HG02938 (cell line): ENCODE data around the gene ANO1.

Source experiments
- ATAC-seq: cut with Tn5 transposase; IDR thresholded peaks from one replicate; pipeline ENCODE4 v1.9.1; 2021; ENCODE audit warnings: mild to moderate bottlenecking, moderate library complexity; ENCODE audit not compliant: unreplicated experiment

Gene ANO1

DNA sequence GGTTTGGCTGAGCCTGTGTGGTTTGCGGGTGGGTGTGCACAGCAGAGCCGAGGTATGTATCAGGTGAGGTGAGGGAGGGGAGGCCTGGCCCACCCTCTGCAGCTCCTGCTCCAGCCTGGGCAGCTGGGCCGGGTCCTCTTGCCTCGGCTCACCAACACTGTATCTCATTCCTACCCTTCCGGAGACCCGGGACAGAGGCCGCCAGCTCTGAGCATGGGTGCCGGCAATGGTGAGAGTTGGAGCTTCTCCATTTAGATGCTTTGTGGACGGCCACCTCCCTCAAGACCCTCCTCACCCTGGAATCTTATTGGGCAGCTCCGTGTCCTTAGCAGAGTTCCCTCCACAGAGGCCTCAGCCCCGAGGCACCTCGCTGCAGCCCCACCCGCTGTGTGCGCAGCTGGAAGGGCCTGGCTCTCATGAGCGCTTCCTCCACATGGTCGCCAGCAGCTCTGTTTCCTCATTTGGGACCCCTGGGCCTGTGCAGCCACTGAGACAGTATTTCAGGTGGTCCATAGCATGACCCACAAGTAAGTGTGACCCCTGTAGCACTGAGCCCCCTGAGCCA, 55.7 kb downstream of the ANO1 start:
- no peak for ATAC-seq

DNA sequence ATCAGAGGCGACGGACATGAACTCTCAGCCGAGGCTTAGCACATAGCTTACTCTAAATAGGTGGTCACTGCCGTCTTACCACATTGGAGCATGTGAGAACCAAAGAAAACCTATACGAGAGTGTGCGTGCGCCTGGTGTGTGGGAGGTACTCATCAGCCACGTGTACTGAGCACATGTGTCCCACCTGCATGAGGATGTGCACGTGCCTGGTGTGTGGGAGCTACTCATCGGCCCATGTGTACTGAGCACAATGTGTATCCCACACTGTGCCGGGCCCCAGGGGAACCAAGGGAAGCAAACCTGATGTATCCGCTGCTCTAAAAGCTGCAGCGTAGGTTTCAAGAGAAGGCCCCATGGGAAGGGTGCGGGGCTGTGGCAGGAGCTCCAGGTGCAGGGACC, 56.4 kb downstream of the ANO1 start:
- no peak for ATAC-seq

DNA sequence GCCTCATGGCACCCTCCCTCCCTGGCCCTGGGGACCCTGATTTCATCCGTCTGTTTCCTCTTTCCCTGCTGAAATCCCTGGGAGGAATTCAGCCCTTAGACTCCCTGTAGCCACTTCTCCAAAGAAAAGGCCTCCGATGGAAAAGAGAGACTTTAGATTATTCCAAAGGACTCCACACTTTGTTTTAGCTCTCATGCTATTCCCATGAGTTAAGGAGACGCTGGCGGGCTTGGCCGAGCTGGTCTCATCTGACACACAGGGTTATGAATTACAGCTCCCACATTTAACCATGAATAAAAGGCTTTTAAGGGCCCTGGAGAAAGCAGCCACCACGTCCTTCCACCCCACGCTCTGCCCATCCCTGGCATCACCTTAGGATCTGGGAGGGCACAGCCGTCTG, 57.0 kb downstream of the ANO1 start:
- ATAC-seq, result no peak

DNA sequence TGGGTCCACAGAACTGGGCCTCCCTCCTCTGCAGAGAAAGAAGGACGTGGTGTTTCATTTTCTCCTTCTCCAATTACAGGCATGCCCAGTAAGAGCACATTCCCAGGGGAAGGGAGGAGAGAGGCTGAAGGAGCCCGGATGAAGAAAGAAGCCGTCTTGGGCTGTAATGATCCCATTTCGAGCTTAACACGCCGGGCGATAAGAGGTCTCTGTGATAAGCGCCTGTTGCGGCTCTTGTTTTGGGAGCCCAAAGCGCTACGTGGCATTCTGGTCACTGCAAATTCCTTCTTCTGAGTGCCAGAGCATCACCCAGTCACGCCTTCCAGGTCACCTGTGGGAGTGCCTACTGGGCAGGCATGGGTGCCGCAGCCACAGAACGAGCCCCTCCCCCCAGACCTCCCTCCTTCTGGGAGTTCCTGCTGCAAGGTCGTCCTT, 57.5 kb downstream of the ANO1 start:
- ATAC-seq, result no peak

DNA sequence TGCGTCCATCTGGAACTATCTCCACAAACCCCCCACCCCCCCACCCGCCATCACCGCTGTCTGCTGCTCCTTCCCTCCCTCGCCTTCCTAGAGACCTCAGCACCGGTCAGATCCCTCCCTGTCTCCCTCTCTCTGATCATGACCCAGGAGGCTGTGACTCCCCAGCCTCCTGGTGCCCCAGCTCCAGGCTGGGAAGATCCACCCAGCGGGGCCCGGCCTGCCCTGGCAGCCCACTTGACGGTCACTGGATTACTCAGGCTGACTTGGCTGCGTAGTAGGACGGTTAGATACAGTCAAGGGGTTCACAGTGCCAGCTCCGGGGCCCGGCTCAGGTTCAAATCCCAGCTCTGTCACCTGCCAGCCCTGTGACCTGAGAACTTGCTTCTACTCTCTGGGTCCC, 59.3 kb downstream of the ANO1 start:
- ATAC-seq, result no peak

DNA sequence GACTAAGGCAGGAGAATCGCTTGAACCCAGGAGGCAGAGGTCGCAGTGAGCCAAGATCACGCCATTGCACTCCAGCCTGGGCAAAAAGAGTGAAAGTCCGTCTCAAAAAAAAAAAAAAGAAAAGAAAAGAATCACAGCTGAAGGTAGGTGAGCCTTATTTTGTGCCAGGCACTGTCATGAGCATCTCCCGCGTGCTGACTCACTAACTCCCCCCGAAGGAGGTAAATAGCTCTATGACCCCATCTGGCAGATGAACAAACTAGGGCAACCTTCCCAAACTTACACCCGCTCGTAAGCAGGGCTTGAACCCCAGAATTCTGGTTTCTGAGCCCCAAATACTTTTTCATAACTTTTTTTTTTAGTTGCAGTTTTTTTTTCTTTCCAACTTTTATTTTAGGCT, 60.3 kb downstream of the ANO1 start:
- ATAC-seq, result no peak

DNA sequence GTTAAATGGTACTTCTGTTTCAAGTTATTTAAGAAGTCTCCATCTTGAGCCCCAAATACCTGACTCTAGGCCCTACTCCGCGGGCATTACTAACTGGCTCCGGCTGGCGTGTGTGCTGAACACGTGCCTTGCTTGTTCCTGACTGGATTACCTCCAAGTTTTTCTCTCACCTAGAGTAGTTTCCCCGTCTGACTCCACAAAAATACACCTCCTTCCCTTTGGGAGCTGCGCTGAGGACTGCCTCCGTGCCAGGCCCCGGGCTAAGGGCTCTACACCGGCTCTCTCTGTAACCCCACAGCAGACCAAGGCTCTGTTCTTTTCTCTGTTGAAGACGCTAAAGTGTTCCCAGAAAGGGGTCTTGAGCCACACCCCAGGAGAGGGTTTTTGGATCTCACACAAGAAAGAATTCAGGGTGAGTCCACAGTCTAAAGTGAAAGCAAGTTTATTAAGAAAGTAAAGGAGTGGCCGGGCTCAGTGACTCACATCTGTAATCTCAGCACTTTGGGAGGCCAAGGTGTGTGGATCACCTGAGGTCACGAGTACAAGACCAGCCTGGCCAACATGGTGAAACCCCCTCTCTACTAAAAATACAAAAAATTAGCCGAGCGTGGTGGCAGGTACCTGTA, 61.8 kb downstream of the ANO1 start:
- no peak for ATAC-seq

DNA sequence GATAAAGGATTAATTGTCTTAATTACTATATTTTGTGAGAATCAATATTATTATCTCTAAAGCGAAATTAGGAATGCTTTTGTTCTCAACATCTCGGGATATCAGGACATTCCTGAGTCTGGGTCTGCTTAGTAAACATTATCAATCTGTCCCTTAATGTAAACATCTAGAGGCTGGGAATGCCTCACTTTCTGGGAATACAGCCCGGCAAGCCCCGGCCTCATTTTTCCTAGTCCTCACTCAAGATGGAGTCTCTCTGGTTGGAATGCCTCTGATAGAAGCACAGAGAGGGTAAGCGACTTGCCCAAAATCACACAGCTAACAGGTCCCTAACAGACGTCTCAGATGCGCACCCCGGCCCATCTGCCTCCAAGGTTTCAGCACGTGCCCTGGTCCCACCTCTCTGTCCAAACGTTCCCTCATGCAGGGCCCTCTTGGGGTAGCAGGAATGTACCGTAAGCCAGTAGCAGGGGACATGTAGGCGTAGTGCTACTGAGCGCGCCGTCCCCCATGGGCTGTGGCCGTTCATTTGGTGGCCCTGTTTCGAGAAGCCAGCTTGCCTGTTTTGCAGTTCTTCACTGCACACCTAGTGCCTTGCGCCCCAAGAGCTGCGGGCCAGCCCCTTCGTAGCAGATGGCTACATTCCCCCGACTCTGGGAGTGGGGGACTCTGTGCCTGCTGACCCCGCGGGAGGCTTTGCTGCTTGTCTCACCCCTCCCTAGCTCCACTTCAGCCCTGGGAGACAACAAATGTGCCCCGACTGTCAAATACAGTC, 62.8 kb downstream of the ANO1 start:
- no peak for ATAC-seq

DNA sequence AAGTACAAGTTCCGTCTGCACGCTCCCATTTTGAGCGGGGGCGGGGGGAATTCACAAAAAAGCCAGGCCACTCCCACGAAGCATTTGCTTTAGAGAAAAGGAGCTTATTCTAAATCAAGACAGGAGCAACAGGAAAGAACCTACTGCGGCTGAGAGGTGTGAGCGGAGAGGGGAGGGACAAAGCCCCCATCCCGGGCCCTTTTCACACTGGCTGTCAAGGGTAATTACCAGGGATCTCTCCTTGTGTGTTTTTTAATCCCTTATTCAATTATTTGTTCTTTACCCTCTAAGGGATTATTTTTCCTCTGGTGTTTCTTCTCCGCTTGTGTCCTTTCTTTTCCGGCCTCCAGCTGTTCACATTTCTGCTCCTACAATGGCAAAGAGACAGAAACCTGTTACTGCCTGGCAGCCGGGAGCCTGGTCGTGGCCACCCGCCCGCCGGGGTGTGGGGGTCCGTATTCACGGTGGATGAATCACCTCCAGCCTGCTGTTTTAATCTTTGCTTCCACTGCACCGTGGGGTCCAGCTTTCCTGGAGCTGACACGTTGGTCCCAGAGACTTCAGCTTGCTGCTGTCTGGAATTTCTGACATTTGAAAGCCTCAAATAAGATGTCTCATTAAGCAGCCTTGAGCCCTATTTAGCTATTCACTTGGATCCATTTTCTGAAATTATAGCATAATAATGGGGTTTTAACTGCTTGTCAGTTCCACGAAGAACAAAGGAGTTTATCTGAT, 63.5 kb downstream of the ANO1 start:
- ATAC-seq, result no peak

DNA sequence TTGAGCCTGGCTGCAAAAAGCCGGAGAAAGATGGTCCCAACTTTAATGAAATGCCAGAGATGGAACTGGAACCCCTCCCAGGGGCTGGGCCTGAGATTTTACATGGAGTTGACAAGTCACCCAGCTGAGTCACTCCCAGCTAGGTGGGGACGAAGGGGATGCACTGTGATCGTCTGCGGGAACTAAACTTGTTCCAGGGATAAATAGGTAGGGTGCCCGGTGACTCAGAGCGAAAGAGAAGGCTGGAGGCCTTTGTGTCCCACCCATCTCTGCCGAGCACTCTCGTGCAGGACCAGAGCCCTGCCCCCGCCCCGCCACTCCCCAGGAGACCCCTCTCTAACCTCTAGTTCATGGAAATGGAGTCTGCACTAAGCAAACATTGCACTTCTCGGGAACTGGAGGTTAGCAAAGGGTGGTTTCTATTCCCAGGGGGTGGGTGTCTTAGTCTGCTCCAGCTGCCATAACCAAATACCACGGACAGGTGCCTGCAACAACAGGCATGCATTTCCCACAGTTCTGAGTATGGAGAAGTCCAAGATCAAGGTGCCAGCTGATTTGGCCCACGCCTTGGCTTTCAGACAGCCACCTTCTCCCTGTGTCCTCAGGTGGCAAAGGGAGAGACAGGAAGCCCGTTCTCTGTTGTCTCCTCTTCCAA, 64.2 kb downstream of the ANO1 start:
- ATAC-seq, result no peak

DNA sequence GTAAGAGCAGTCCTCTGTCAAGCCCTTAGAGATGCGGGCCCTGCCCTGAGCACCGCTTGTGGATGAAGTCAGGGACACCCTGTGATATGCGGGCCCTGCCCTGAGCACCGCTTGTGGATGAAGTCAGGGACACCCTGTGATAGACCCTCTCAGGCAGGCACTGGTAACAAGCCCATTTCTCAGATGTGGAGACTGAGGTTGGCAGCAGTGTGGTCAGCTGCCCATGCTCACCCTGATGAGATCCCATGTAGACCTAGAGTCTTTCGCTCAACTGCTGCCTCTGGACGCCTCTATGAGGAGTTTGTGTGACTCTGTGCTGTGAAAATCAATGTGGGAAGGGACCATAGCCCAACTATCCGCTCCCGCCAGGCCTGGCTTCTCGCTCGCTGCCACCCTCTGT, 66.1 kb downstream of the ANO1 start:
- ATAC-seq, result no peak

DNA sequence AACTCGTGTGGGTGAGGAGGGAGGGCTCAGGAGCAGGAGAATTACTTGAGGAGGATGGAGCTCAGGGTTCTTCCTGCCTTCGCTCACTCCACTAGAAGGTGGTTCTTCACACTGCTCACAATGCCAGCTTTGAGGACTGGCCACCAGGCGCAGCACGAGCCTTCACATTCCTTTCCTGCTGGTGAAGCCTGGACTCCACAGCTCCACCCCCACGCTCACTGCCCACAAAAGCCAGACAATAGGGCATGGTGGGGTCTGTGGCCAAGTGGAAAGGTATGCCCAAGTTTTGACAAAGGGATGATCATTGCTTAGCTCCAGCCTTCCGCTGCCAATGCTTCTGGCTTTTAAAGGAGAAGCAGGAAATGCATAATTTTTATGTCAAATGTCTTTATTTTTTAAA, 67.0 kb downstream of the ANO1 start:
- ATAC-seq, result no peak

DNA sequence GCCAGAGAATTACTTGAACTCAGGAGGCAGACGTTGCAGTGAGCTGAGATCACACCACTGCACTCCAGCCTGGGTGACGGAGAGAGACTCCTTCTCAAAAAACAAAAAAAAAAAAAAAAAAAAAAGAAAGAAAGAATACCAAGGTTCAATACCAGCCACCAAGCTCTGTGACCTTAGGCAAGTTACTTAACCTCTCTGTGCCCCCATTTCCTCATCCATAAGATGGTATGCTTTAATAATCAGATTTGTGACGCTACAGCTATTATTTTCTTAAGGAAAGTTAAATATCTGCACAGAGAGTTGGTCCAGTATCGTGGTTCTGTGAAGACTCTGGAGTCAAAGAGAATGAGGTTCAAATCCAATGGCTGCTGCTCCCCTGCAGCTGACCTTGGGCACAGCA, 67.7 kb downstream of the ANO1 start:
- no peak for ATAC-seq

DNA sequence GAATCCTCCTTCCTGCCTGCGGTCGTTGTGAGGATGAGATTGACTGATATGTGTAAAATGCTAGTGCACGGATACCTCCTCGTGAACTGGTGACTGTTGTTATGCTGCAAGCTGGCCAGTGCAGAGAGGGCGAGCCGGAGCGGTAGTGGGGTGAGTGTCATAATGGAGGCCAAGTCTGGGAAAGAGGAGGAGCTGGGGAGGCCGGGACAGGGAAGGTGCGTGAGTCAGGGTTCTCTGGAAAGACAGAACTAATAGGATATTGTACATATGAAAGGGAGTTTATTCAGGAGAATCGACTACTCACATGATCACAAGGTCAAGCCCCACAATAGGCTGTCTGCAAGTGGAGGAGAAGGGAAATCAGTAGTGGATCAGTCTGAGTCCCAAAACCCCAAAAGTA, 68.2 kb downstream of the ANO1 start:
- no peak for ATAC-seq

DNA sequence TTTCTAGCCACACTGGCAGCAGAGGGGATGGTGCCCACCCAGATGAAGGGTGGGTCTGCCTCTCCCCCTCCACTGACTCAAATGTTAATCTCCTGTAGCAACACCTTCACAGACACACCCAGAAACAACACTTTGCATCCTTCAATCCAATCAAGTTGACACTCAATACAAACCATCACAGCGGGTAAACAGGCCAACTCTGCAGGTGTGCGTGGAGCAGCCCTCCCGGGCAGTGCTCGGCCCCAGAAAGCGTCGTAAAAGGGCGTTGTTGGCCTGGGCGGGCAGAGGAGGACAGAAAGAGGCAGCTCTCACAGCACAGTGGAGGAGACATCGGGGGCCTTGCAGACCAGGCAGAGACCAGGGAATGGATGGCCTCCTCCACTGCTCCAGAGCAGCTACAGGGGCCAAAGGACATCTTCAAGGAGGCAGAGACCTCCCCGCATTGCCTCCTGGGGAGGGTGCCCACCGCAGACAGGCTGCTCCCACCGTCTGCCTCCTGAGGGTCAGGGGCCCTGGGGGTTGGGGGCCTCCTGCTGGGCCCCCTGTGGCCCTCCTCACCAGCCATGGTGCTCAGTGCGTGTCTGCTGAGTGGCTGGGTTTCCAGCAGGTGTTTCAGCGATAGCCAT, 68.9 kb downstream of the ANO1 start:
- ATAC-seq, result no peak

DNA sequence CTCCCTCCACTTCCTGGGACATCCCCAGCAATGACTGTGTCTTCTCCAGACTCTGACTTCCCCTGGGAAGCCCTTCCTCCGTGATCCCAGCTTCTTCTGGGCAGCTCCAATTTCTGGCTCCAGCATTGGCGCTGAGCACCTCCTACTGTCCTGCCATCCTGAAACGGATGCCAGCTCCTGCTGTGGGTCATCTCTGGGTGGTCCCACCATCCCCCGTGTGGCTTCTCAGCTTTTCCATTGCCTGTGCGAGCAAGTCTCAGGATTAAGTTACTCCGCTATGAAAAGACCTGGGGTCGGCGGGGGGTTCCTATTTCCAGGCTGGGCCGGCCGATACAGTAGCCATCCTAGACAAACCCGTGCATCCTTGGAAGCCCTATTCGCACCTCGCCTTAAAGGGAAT, 69.6 kb downstream of the ANO1 start:
- ATAC-seq, result no peak

DNA sequence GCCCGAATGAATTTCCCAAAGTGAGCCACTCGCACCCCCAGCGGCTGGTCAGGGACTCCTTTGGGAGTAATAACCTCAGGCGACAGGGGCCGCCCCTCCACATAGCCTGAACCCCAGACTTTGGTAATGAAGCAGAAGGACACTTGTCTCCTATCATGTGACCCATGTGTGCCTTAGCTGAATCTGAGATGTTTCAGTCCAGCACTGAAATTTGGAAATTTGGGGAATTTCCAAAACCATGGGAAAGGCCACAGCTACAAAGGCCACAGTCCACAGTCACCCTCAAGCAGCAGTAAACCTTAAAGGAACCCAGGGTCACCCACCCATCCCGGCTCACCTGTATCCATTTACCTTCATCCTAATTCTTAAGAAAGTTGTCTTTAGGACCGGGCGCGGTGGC, 73.6 kb downstream of the ANO1 start:
- ATAC-seq, result no peak

DNA sequence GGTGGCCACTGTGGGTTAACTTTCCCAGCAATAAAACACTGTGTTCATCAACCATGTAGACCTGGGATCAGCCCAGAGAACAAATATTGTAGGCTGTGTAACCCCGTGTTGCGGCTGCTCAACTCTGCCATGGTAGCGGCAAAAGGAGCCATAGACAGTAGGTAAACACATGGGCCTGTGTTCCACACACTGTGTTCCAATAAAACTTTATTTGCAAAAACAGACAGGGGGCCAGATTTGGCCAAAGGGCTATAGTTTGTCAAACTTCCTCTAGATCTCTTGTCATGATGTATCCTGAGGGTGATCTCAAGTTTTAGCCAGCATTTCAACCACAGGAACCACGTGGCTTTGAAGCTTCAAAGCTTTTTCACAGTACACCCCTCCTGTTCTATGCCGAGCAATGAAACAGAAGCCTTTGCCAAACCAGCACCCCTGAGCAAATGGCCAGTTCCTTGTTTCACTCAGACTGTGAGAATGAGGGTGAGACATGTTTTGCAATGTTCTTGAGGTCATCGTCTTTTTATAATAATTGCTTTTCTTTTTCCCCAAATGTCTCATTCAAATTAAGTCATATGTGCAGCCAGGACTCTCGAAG, 75.1 kb downstream of the ANO1 start:
- ATAC-seq, result no peak

DNA sequence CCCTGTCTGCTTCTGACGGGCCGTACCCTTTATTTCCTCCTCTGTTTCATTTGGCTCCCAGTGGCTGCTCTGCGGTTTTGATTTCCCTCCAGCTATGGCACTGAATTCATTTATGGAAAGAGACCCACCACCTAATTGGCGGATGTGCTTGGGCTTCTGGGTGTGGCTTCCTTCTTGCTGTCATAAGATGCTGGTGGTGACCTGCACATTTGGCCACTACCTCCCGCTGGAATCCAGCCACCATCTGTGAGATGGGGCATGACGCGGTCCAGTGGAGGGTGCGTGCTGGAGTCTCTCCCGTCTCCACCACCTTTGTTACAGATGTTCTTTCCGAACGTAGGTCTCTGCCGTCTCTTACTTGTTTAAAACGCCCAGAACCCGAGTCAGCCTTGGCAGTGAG, 77.3 kb downstream of the ANO1 start:
- ATAC-seq, result no peak

DNA sequence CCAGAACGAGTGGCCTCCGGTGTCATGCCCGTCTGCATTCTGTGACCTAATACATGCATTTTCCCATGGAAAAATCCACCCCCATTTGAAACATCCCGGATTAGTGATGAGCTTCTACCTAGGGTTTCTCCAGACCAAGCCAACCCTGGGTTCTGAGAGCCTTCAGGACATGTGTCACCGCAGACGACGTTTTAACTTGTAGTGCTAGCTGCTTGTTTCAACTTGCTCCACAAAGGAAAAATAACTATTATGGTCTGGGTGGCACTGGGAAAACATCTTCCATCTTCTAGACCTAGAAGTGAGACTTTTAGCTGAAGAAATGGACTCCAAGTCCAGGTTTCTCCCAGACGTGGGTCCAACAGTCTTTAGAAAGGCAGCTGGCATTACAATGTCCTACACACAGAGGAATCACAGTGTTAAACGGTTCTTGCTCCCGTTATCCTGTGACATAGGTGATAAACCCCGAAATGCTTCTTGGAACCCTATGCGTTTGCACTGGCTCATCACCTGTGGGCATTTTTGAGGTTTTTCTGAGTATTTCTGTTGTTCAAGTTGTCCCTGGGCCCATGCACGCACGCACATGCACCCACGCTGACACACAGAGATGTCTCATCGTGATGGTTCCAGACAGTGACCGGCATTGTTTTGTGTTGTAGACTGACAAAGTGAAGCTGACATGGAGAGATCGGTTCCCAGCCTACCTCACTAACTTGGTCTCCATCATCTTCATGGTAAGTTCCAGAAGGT, 78.3 kb downstream of the ANO1 start:
- ATAC-seq, result no peak
